GM19468 (cell line): Measurements from ENCODE around the gene CT45A8.
"Not testable (repeated sequence)": the region's sequence is repeated elsewhere in the genome, so short reads cannot be mapped to it uniquely, and the experiment has no call there.

Experiments
- ATAC-seq: cut with Tn5 transposase; IDR thresholded peaks from one replicate; pipeline ENCODE4 v1.9.1; 2021; ENCODE audit warnings: mild to moderate bottlenecking, moderate library complexity, moderate number of reproducible peaks; ENCODE audit not compliant: unreplicated experiment; ENCODE audit errors: extremely low read depth

Gene CT45A8

GRCh38 chrX:135854438-135854837 is at the start of gene CT45A8:
Gene CT45A8 (minus strand): TSS chrX:135854538. CDS start chrX:135850783, 3,755 bp downstream.
- ATAC-seq = not testable (repeated sequence)

DNA sequence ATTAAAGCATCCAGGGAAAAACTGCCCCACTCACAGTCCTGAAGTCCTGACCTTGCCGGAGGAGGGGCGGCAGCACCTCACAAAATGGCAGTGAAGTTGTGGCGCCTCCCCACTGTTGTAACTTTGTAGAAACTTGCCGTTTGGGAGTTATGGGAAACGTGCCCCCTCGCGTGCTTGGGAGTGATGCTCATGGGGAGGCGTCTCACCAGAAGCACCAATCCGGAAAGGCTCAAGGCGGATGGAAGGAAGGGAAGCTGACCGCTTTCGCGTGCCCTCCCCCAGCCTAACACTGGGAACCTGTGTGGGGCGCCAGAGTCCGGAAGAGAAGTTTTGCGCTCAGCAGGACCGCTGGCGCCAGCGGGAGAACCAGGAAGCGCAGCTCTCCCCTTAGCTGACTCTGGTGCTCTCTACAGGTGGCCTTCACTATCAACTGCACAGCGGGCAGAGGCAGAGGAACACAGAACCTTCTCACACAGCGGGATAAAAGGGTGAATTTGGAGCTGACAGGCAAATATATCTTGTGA is 39.0 kb upstream of the CT45A8 start, which contains the start of the genes CT45A10 and SAGE1:
Gene CT45A10, minus strand, starts transcription at position 151 of the 524 bp plus-strand sequence. CDS start 8,100 bp downstream, outside the sequence.
Gene SAGE1, plus strand, starts transcription at position 423 of the 524 bp plus-strand sequence. CDS start 2,527 bp downstream, outside the sequence.
- ATAC-seq = no peak

DNA sequence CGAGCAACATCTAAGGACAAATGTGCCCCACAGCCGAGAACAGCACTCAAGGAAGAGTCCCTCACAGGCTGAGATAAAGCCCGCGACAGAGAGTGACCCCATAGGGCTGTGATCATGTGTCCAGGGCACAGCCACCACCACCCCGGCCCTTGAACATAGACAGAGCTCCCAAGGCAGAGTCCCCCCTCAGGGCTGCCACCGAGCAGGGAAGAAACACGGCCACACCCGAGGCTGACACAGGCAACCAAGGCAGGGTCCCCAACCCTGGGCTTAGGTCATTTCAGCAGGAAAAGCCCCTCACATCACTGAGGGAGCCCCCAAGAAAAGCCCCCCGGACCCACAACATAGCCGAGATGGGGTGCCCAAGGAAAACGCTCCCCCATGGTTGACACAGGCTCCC is 38.4 kb upstream of the CT45A8 start:
- no peak for ATAC-seq

DNA sequence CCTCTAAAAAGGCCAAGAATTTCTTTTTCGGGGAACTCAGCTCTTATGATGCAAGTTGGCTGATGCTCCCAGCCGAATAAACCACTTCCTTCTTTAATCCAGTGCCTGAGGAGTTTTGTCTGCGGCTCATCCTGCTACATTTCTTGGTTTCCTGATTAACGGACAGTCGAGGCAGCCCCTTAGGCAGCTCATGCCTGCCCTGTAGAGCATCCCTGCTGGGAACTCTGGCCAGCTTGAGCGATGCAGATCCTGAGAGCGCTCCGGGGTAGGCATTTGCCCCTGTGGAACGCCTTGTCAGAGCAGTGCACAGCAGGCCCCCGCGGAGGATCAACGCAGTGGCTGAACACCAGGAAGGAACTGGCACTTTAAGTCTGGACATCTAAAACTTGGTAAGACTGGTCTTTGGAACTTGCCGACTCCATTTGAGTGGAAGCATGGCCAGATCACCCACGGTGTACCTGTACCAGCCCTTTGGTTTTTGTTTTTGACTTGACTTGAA is 35.8 kb upstream of the CT45A8 start:
- no peak for ATAC-seq

DNA sequence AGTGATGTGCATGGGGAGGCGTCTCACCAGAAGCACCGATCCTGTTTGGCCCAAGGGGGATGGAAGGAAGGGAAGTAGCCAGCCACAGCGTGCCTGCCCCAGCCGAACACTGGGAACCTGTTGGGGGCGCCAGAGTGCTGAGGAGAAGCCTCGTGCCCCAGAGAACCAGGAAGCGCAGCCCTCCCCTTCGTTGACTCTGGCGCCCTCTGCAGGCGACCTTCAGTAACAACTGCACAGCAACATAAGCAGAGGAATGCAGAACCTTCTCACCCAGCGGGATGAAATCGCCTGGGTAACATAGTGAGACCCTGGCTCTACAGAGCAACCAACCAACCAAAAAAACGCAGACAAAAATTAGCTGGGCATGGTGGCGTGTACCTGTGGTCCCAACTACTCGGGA is 34.6 kb upstream of the CT45A8 start:
- ATAC-seq = not testable (repeated sequence)

GRCh38 chrX:135888230-135888629 is 33.9 kb upstream of the CT45A8 start:
- not testable (repeated sequence) for ATAC-seq

- not testable (repeated sequence) for ATAC-seq
Observed at GRCh38 chrX:135882741-135883140, 28.4 kb upstream of the CT45A8 start.

- not testable (repeated sequence) for ATAC-seq
Observed at GRCh38 chrX:135871712-135872111, 17.4 kb upstream of the CT45A8 start, which contains the start of gene CT45A9. Gene CT45A9 (minus strand): TSS chrX:135871812. CDS start chrX:135868061, 3,751 bp downstream.

- not testable (repeated sequence) for ATAC-seq
Observed at GRCh38 chrX:135837180-135837579, 17.2 kb downstream of the CT45A8 start, which contains the start of gene CT45A7. Gene CT45A7 (minus strand): TSS chrX:135837280. CDS start chrX:135833533, 3,747 bp downstream.

GRCh38 chrX:135819912-135820311 is 34.4 kb downstream of the CT45A8 start, which contains the start of gene CT45A2:
Gene CT45A2 (minus strand): TSS chrX:135820012. CDS start chrX:135816265, 3,747 bp downstream.
- not testable (repeated sequence) for ATAC-seq

GRCh38 chrX:135802687-135803086 is 51.7 kb downstream of the CT45A8 start, which contains the start of gene CT45A6:
Gene CT45A6 (minus strand): TSS chrX:135802787. CDS start chrX:135798993, 3,794 bp downstream.
- not testable (repeated sequence) for ATAC-seq
